HG03159 (cell line): ENCODE results near the gene PCDHGB3.
A peak's percentile ranks its signal among the peaks of the same experiment; 100 is the strongest.
"Not testable (repeated sequence)": the region's sequence is repeated elsewhere in the genome, so short reads cannot be mapped to it uniquely, and the experiment has no call there.

ENCODE experiments used
- ATAC-seq: cut with Tn5 transposase; IDR thresholded peaks from one replicate; pipeline ENCODE4 v1.9.1; 2021; ENCODE audit warnings: mild to moderate bottlenecking, moderate library complexity; ENCODE audit not compliant: unreplicated experiment

Gene PCDHGB3

DNA sequence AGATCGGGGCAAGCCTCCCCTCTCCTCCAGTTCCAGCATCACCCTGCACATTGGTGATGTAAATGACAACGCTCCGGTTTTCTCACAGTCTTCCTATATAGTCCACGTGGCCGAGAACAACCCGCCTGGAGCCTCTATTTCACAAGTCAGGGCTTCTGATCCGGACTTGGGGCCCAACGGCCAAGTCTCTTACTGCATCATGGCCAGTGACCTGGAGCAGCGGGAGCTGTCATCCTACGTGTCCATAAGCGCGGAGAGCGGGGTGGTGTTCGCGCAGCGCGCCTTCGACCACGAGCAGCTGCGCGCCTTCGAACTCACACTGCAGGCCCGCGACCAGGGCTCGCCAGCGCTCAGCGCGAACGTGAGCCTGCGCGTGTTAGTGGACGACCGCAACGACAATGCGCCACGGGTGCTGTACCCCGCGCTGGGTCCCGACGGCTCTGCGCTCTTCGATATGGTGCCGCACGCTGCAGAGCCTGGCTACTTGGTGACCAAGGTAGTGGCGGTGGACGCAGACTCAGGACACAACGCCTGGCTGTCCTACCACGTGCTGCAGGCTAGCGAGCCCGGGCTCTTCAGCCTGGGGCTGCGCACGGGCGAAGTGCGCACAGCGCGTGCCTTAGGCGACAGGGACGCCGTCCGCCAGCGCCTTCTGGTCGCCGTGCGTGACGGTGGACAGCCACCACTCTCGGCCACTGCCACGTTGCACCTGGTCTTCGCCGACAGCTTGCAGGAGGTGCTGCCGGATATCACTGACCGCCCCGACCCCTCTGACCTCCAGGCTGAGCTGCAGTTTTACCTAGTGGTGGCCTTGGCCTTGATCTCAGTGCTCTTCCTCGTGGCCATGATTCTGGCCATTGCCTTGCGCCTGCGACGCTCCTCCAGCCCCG is 19.4 kb downstream of the PCDHGB3 start:
- no peak for ATAC-seq

DNA sequence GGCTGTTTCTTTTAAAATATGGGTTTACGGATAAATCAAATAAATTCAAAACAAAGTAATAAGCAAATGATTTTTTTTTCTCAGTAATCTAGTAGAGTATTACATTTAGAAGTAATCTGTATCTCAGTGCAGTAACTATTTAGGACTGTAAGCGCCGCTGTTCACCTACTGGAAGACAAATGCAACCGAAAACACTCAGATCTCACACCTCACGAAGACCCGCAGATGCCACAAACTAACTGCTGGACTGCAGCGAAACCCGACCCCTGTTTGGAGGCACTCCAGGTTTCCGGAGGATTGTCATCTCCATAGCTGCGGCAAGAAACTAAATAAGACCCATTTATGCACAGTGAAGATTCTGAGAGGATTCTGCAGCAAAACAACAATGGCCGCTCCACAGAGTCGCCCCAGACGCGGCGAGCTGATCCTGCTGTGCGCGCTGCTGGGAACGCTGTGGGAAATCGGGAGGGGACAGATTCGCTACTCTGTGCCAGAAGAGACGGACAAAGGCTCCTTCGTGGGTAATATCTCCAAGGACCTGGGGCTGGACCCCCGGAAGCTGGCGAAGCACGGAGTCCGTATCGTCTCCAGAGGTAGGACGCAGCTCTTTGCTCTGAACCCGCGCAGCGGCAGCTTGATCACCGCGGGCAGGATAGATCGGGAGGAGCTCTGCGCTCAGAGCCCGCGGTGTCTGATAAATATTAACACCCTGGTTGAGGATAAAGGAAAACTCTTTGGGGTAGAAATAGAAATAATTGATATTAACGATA is 22.6 kb downstream of the PCDHGB3 start, which contains the start of gene PCDHGA8:
PCDHGA8 (plus strand) TSS at position 205 of the 770 bp plus-strand sequence; CDS start at position 386, 181 bp downstream.
- ATAC-seq: no peak

- ATAC-seq: no peak
These were observed 23.2 kb downstream of the PCDHGB3 start for GRCh38 chr5:141393267-141393666.

DNA sequence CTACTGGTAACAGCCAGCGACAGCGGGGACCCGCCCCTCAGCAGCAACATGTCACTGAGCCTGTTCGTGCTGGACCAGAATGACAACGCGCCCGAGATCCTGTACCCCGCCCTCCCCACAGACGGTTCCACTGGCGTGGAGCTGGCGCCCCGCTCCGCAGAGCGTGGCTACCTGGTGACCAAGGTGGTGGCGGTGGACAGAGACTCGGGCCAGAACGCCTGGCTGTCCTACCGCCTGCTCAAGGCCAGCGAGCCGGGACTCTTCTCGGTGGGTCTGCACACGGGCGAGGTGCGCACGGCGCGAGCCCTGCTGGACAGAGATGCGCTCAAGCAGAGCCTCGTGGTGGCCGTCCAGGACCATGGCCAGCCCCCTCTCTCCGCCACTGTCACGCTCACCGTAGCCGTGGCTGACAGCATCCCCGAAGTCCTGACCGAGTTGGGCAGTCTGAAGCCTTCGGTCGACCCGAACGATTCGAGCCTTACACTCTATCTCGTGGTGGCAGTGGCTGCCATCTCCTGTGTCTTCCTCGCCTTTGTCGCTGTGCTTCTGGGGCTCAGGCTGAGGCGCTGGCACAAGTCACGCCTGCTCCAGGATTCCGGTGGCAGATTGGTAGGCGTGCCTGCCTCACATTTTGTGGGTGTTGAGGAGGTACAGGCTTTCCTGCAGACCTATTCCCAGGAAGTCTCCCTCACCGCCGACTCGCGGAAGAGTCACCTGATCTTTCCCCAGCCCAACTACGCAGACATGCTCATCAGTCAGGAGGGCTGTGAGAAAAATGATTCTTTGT is 24.6 kb downstream of the PCDHGB3 start:
- not testable (repeated sequence) for ATAC-seq

- ATAC-seq: peak; percentile 92
These were observed 27.9 kb downstream of the PCDHGB3 start, which contains the start of gene PCDHGB5 for GRCh38 chr5:141397756-141398551. TSS of gene PCDHGB5 (plus strand) at chr5:141397947. CDS start at chr5:141398128, 181 bp downstream.

DNA sequence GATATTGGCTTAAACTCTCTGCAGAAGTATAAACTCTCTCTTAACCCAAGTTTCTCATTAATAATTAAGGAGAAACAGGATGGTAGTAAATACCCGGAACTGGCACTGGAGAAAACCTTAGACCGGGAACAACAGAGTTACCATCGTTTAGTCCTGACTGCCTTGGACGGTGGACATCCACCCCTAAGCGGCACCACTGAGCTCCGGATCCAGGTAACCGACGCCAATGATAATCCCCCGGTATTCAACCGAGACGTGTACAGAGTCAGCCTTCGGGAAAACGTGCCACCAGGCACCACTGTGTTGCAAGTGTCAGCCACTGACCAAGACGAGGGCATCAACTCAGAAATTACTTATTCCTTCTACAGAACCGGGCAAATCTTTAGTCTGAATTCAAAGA is 28.6 kb downstream of the PCDHGB3 start:
- no peak for ATAC-seq

DNA sequence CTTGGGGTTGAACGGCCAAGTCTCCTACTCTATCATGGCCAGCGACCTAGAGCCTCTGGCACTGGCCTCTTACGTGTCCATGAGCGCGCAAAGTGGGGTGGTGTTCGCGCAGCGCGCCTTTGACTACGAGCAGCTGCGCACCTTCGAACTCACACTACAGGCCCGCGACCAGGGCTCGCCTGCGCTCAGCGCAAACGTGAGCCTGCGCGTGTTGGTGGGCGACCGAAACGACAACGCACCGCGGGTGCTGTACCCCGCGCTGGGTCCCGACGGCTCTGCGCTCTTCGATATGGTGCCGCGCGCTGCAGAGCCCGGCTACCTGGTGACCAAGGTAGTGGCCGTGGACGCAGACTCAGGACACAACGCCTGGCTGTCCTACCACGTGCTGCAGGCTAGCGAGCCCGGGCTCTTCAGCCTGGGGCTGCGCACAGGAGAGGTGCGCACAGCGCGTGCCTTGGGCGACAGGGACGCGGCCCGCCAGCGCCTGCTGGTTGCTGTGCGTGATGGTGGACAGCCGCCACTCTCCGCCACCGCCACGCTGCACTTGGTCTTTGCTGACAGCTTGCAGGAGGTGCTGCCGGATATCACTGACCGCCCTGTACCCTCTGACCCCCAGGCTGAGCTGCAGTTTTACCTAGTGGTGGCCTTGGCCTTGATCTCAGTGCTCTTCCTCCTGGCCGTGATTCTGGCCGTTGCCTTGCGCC is 29.7 kb downstream of the PCDHGB3 start:
- ATAC-seq: no peak

GRCh38 chr5:141402553-141403243 is 32.7 kb downstream of the PCDHGB3 start, which contains the start of gene PCDHGA9:
TSS of gene PCDHGA9 (plus strand) at chr5:141402778. CDS start at chr5:141402953, 175 bp downstream.
- ATAC-seq: no peak

DNA sequence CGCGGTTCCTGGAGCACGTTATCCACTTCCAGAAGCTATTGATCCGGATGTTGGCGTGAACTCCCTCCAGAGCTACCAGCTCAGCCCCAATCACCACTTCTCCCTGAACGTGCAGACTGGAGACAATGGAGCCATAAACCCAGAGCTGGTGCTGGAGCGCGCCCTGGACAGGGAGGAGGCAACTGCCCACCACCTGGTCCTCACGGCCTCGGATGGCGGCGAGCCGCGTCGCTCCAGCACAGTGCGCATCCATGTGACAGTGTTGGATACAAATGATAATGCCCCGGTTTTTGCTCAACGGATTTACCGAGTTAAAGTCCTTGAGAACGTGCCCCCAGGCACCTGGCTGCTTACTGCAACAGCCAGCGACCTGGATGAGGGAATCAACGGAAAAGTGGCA is 33.3 kb downstream of the PCDHGB3 start:
- no peak for ATAC-seq

GRCh38 chr5:141407790-141408505 is 37.9 kb downstream of the PCDHGB3 start, which contains the start of gene PCDHGB6:
TSS of gene PCDHGB6 (plus strand) at chr5:141408021. CDS start at chr5:141408203, 182 bp downstream.
- not testable (repeated sequence) for ATAC-seq

DNA sequence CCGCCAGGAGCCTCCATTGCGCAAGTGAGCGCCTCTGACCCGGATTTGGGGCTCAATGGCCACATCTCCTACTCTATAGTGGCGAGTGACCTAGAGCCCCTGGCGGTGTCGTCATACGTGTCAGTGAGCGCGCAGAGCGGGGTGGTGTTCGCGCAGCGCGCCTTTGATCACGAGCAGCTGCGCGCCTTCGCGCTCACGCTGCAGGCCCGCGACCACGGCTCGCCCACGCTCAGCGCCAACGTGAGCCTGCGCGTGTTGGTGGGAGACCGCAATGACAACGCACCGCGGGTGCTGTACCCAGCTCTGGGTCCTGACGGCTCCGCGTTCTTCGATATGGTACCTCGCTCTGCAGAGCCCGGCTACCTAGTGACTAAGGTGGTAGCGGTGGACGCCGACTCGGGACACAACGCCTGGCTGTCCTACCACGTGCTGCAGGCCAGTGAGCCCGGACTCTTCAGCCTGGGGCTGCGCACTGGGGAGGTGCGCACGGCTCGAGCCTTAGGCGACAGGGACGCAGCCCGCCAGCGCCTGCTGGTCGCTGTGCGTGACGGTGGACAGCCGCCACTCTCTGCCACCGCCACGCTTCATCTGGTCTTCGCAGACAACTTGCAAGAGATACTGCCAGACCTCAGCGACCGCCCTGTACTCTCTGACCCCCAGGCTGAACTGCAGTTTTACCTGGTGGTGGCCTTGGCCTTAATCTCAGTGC is 39.7 kb downstream of the PCDHGB3 start:
- no peak for ATAC-seq

DNA sequence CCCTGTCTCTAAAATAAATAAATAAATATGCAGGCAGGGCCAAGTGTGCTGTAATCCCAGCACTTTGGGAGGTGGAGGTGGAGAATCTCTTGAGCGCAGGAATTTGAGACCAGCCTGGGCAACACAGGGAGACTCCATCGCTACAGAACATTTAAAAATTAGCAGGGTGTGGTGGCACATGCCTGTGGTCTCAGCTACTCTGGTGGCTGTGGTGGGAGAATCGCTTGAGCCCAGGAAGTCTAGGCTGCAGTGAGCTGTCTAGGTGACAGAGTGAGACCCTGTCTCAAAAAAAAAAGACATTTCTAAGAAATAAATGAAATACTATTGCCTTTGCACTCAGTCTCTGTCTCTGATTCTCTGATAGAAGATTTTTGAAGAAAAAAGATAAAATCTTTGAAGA is 41.5 kb downstream of the PCDHGB3 start:
- ATAC-seq: no peak

- peak; percentile 76 for ATAC-seq
These were observed 43.0 kb downstream of the PCDHGB3 start, which contains the start of gene PCDHGA10 for GRCh38 chr5:141412854-141413539. TSS of gene PCDHGA10 (plus strand) at chr5:141412987. CDS start at chr5:141413176, 189 bp downstream.

- ATAC-seq: no peak
These were observed 43.6 kb downstream of the PCDHGB3 start for GRCh38 chr5:141413540-141414069.

DNA sequence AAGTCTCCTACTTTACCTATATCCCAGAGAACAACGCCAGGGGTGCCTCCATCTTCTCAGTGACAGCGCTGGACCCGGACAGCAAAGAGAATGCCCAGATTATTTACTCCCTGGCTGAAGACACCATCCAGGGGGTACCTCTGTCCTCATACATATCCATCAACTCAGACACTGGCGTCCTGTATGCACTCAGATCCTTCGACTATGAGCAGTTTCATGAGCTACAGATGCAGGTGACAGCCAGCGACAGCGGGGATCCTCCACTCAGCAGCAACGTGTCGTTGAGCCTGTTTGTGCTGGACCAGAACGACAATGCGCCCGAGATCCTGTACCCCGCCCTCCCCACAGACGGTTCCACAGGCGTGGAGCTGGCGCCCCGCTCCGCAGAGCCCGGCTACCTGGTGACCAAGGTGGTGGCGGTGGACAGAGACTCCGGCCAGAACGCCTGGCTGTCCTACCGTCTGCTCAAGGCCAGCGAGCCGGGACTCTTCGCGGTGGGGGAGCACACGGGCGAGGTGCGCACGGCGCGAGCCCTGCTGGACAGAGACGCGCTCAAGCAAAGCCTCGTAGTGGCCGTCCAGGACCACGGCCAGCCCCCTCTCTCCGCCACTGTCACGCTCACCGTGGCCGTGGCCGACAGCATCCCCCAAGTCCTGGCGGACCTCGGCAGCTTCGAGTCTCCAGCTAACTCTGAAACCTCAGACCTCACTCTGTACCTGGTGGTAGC is 44.7 kb downstream of the PCDHGB3 start:
- ATAC-seq: not testable (repeated sequence)

- ATAC-seq: not testable (repeated sequence)
These were observed 45.2 kb downstream of the PCDHGB3 start for GRCh38 chr5:141415275-141415618.
